ENCODE measurements around the gene ARHGAP15.

DNA sequence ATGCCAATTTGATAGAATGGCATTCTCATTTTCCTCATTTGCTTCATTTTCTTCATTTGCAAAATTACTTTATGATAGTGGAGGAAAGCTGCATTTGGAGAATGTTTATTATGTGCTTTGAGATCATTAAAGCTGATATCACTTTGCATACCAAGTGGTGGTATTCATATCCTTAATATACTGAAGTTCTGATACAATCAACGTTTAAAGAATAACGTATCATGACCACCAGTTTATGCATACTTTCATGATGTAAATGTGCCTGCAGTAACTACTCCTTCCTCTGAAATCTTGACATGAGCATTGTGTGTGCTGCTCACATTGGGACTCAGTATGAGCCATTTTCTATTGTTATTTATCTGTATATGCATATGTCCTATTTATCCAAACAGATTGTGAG lies 302.1 kb downstream of the ARHGAP15 start:
- TF ChIP-seq, protein P1, sequence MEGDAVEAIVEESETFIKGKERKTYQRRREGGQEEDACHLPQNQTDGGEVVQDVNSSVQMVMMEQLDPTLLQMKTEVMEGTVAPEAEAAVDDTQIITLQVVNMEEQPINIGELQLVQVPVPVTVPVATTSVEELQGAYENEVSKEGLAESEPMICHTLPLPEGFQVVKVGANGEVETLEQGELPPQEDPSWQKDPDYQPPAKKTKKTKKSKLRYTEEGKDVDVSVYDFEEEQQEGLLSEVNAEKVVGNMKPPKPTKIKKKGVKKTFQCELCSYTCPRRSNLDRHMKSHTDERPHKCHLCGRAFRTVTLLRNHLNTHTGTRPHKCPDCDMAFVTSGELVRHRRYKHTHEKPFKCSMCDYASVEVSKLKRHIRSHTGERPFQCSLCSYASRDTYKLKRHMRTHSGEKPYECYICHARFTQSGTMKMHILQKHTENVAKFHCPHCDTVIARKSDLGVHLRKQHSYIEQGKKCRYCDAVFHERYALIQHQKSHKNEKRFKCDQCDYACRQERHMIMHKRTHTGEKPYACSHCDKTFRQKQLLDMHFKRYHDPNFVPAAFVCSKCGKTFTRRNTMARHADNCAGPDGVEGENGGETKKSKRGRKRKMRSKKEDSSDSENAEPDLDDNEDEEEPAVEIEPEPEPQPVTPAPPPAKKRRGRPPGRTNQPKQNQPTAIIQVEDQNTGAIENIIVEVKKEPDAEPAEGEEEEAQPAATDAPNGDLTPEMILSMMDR (IDR thresholded peaks at IDR 0.05), result no peak
- TF ChIP-seq POLR2A (IDR thresholded peaks at IDR 0.05), result no peak
